Subcutaneous abdominal adipose tissue (tissue), 5 donors: Measurements from ENCODE around the gene INPP5B.

Experiments
- H3K27ac ChIP-seq: one replicate; pipeline ENCODE4 v1.7.0; 2013; ENCODE audit warnings: low read depth, mild to moderate bottlenecking, inconsistent platforms, low read length, moderate library complexity
- H3K27me3 ChIP-seq, 5 donors: one replicate each; pipeline ENCODE4 v1.7.0; 2013; ENCODE audit warnings: low read length in 5 of 5, inconsistent platforms in 1 of 5; ENCODE audit not compliant: control insufficient read depth in 5 of 5, insufficient read depth in 4 of 5
- H3K36me3 ChIP-seq, 5 donors: one replicate each; pipeline ENCODE4 v1.7.0; 2013; ENCODE audit warnings: low read length in 5 of 5; ENCODE audit not compliant: control insufficient read depth in 5 of 5, insufficient read depth in 5 of 5
- H3K4me1 ChIP-seq, 5 donors: one replicate each; pipeline ENCODE4 v1.7.0; 2013; ENCODE audit warnings: low read length in 5 of 5, mild to moderate bottlenecking in 3 of 5, moderate library complexity in 1 of 5; ENCODE audit not compliant: control insufficient read depth in 5 of 5, insufficient read depth in 5 of 5
- H3K4me3 ChIP-seq, 5 donors: one replicate each; pipeline ENCODE4 v1.7.0; 2013; ENCODE audit warnings: low read length in 5 of 5, low read depth in 1 of 5
- H3K9ac ChIP-seq, 5 donors: one replicate each; pipeline ENCODE4 v1.7.0; 2013; ENCODE audit warnings: low read length in 5 of 5, mild to moderate bottlenecking in 4 of 5, moderate library complexity in 3 of 5
- H3K9me3 ChIP-seq, 5 donors: one replicate each; pipeline ENCODE4 v1.7.0; 2013; ENCODE audit warnings: low read length in 5 of 5; ENCODE audit not compliant: control insufficient read depth in 5 of 5
- donor health status: healthy.
- donor health status: healthy.
- donor health status: healthy.
- donor health status: healthy.
- donor health status: healthy.

The INPP5B gene

GRCh38 chr1:37811027-37811655 lies 135.7 kb downstream of the INPP5B start:
- Histone ChIP-seq H3K36me3 (peaks cover 0 to 28% (median 19%) of the 10 kb centered on the region in 5 donors), H3K4me1 (peaks cover 25 to 57% (median 53%) of the 10 kb centered on the region in 5 donors)

More at GRCh38 chr1:37811027-37811655, 135.7 kb downstream of the INPP5B start:
- Histone ChIP-seq H3K4me3 (no peak overlapping the region), H3K27ac (peak overlapping the region; percentile 7), H3K9me3 (no peaks in the 10 kb centered on the region), H3K9ac (no peak overlapping the region), H3K27me3 (no peaks in the 10 kb centered on the region)
